A172 (cell line): ENCODE measurements around the gene CYP4V2. TPM values are rescaled to one million over a fixed set of nuclear protein-coding genes. Genes with fewer than 3 reads are reported as not detected.
A peak's percentile ranks its signal among the peaks of the same experiment; 100 is the strongest.

Source experiments
- DNase-seq: peaks from one replicate; pipeline ENCODE4 v3.0.0-alpha.2; 2015; ENCODE audit warnings: low spot score
- total RNA-seq: library from RNA; depleted of rRNA; stranded (reverse); fragments of >200 nt; shearing (Covaris generic); gene quantifications from 2 replicates; pipeline ENCODE4 v1.2.3, GENCODE V29; 2014; rRNA removed

CYP4V2 gene
- 18.9 and 26.9 TPM in 2 replicates for total RNA-seq

DNA sequence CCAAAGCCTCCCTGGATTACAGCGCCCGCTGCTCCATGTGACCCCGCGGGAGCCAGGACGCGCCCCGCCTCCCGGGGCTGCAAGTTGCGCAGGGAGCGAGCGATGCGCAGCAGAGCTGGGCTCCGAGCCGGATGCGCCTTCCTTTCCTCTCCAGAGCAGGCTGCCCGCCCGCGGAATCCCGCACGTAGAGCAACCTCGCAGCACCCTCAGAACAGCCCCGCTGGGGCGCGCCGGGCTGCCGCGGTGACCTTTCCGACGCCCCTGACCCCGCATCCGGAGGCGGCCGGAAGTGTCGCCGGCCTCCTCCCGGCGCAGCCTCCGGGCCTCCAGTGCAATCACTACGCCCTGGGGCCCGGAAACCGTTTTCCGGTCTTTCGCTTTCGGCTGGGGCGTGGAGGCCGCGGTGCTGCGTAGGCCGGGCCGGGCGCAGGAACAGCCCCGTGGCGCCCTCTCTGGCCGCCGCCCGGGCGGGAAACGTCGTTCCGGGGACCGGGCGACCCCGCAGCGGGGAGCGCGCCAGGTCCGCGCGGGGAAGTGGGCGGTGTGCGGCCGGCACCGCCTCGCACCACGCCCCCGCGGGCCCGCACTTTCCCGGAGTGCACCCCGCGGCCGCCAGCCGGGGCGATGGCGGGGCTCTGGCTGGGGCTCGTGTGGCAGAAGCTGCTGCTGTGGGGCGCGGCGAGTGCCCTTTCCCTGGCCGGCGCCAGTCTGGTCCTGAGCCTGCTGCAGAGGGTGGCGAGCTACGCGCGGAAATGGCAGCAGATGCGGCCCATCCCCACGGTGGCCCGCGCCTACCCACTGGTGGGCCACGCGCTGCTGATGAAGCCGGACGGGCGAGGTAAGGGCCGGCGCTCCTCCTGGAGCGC lies at the start of gene CYP4V2:
Gene CYP4V2 (plus strand): TSS at position 368 of the 866 bp plus-strand sequence. CDS start 257 bp downstream, at position 625.
- DNase-seq, result peak; percentile 60

DNA sequence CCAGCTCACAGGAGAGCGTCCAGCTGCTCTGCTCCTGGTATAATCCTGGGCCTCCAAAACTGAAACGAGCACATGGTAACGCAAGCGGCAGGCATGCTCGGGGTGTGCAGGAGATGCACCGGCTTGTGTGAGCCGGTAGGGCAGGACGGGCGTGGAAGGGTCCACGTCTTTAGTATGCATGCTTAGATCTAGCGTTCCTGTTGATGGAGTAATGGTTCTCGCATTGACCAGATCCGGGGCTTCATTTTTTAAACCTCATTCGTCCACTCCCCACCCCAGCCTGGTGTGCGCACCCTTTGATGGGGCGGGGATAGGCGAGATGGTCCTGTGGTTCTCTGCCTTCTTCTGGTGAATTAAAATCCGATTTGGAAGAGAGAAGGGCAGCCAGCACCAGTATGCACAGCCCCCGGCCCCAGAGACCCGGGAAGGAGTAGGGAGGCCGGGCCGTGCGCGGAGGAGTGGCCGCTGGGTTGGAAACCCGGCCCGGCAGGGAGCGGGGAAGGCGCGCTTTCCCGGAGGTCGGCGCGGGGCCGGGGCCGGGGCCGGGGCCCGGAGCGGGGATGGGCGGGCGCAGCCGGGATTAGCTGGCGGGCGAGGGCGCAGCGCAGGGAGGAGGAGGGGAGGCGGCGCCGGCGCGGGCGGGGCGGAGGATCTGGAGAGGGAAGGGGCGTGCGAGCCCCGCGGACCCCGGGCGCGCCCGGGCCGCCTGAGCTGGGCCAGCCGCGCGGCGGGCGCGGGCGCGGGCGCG lies 47.0 kb upstream of the CYP4V2 start:
- peak; percentile 3 for DNase-seq

DNA sequence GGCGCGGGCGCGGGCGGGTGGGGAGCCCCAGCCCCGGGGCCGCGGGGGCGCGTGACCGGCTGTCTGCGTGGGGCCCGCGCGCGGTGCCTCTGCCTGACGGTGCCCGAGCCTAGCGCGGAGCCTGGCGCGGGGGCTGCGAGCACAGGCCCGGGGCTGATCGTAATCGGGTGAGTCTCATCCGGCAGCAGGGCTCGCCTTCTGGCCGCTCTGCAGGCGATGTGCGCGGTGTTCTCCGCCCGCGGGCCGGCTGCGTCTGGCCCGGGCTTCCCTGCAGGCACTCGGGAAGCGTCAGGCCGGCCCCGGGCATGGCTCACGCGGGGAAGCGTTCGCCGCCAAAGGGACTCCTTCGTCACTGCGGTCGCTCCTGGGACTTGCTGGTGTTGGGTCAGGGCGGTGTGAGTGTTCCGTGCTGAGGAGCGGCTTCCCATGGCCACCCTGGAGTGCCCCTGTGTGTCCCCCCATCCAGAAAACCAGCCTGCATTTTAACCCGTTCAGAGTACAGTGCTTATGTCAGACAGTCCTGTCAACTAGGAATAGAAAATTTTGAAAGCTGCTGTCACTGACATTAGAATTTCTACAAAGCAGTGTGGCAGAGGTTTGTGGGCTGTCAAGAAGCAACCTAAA lies 46.3 kb upstream of the CYP4V2 start:
- peak; percentile 11 for DNase-seq

DNA sequence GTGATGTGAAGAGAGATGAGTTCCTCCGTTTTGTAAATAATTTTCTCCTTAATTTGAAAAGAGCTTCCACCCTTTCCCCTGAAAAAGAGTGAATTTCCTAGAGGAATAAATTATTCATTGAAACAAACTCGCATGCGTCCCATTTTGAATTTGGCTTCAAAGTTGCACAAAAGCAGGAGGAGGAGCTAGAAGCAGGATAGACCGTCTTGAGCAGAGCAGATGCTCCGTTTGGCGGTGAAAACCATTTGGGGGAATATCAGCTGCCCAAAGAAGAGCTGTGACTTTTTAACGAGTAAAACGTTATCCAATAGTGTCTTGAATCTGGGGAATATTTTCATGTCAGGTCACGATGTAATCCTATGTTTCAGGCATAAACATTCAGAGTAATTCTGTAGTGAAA lies 44.9 kb upstream of the CYP4V2 start:
- DNase-seq, result no peak

DNA sequence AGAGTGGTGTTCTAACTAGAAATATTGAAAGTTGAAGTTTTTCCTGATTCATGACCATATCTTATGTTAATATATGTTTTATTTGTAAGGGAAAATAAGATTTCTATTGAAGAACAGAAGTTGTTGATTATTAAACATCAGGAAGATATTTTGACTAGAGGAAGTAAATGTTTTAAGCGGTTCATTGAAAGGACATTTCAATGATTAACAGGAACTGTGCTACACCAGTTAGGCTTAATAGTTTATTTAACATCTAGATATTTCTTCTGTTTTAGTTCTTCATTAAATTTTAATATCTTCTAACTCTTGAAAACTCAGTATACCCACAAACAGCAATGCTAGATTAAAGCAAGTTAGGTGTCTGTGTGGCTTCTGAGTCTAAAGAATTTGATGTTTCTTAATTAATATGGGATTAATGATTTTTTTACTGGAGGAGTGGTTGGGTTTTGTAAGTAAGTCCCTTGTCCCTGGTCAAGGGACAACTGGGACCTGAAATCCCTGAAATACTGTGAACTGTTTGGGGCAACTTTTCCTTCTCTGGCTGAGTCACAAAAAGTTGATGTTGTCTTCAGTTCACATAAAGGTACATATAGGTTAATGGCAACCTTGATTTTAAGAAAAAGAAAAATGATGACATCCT lies 42.9 kb upstream of the CYP4V2 start:
- no peak for DNase-seq

DNA sequence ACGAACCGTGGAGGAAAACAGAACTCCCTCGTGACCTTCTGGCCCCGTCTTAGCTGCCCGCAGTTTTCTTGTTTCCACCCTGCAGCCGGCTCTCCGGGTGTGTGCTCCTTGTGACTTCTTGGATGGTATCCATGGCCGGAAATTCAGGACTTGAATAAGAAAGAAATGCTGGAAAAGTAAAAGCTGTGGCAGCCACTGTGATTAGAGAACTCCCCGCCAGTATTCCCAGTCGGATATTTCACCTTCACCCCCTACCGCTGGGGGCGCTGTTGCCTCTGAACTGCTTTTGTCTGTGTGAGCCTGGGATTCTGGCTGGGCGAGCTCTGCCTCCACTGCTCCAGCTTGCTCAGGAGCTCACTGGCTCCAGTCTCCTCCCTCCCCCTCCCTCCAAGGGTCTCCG lies 41.5 kb upstream of the CYP4V2 start:
- DNase-seq, result peak; percentile 84

DNA sequence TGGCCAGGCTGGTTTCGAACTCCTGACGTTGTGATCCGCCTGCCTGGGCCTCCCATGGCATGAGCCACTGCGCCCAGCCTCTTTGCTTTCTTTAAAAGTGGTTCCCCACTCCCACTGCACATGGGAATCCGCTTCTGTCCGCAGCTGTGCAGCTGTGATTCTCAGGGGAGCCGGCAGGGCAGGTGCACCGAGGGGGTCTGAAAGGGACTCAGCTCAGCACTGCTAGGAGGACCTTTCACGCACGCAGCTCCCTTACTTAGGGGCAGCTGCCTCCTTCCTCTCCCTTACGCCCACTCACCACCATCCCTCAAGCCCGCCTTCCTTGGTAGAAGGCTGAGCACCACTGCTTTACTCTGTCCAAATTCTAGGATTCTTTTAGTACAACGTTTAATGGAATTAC lies 40.4 kb upstream of the CYP4V2 start:
- no peak for DNase-seq

DNA sequence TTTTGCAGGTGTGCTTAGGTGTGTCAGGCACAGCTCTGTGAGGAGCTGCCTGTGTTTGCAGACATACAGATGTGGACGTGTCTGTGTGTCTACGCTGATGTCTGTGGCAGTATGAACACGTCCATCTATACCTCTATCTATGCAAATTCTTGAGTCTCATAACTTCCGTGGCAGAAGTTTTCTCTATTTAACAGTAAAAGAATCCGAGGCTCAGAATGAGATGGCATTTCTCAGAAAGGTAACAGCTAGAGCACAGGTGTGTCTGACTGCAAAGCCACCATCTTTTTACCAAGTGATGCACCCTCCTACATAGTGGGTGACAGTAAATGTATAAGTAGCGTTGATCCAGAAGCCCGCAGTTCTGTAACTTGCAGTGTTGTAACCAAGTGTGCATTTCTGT lies 39.9 kb upstream of the CYP4V2 start:
- no peak for DNase-seq

DNA sequence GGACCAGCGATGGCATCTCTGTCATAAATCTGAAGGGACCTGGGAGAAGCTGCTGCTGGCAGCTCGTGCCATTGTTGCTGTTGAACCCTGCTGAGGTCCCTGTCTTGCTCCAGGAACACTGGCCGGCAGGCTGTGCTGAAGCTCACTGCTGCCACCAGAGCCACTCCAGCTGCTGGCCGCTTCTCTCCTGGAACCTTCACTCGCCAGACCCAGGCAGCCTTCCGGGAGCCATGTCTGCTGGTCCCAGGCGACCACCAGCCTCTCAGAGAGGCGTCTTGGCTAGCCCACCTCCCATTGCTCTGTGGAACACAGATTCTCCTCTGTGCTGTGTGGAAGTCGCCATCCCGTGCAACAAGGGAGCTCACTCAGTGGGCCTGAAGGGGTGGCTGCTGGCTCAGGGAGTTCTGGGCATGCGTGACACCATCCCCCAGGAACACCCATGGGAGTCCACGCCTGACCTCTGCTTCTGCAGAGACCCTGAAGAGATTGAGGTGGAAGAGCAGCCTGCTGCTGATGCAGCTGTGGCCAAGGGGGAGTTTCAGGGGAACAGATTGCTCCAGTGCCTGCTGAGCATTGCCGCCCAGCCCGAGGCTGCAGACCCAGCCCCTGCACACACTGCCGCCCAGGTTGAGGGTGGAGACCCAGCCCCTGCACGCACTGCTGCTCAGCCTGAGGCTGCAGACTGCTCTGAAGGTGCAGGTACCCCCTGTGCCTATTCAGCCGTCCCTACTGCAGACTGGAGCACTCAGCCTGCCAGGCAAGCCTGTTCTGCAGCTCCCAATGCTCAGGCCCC lies 33.1 kb upstream of the CYP4V2 start:
- no peak for DNase-seq

DNA sequence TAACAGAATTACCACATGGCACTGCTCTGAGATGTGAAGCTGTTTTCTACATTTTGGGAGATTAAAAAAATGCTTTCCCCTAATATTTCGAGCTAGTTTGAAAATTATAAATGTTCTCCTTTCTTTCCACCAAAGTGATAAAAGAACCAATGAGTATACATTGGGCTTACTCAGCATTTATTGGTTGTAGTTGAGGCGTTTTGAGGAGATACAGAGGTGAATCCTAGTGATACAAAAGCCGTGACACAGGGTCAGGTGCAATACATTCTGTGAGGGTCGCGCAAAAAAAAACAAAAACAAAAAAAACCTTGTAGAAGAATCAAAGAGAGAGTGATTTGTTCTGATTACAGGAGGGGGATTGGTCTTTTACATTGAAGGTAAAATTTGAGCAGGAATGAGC lies 32.4 kb upstream of the CYP4V2 start:
- DNase-seq, result no peak

DNA sequence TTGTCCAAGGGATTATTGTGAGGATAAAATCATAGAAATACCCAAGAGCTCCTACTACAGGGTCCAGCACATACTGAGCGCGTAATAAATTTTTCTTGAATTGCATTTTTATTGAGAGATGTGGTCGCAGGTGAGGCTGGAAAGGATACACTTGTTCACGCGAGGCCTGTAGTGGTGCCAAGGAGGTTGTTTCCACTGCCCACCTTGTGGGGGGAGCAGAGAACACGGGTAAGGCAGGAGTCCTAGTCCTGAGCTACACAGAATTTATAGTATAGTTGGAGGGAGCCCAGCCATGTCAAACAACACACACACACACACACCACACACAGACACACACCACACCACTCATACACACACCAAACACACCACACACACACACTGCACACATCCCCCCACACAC lies 31.8 kb upstream of the CYP4V2 start:
- no peak for DNase-seq

DNA sequence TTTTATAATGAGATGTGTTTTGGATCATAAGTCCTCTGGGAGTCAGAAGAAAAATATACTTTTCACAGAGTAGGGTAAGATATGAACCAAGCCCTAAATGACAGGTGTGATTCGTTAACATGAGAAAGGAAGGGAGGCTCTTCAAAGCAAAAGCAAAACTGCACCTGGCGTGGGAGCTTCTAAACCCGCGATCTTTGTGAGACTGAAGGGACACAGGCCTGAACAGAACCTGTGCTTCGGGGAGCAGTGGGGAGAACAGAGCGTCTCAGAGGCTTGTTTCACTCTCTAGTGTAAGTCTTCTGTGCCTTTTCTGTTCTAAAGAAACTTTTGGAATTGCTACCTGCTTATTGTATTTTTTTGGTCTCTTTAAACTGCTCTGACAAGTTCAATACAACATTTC lies 30.2 kb upstream of the CYP4V2 start:
- no peak for DNase-seq

DNA sequence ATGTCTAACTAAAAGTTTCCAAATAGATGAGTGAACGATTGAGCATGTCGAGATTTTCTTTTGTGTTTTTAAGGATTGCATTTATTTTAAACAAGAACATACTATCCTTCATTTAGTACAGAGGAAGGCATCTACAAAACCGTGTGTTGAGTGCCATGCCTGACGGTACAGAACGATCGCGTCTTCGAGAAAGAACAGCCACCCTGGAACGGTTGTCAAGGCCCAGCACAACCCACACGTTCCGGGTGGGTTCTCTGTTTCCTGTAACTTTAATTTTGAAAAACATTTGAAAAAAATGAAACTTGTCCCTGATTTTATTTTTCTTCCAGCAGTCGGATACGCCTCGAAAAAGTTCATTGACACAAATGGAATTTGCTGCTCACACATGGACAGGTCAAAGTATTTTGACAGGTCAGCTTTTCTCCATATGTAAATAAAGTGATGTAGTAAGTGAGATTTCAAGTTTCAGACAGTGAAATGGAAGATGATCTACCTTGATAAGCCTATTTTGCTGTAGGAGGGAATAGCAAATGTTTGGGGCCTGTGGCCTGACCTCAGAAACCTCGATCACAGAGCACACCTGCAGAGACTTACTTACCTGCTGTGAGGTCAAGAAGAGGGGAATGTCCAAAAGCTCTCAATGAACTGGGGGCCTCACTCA lies 24.4 kb upstream of the CYP4V2 start:
- DNase-seq, result no peak

DNA sequence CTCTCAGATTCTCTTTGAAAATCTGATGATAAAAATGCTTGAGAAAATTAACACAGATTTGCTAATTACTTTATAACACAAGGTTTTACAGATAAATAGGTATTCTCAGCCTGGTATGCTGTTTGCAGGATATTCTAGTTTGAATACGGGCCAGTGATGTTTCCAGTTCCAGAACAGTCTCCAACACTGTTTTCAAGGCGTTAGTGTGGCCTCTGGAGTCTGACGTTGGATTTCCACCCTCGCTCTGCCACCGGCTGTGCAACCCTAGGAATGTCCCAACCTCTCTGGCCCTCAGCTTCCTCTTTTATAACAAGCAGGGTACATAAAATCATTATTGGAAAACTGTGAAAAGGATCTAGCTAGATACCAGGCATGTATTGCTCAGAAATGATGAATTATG lies 23.8 kb upstream of the CYP4V2 start:
- DNase-seq, result no peak

DNA sequence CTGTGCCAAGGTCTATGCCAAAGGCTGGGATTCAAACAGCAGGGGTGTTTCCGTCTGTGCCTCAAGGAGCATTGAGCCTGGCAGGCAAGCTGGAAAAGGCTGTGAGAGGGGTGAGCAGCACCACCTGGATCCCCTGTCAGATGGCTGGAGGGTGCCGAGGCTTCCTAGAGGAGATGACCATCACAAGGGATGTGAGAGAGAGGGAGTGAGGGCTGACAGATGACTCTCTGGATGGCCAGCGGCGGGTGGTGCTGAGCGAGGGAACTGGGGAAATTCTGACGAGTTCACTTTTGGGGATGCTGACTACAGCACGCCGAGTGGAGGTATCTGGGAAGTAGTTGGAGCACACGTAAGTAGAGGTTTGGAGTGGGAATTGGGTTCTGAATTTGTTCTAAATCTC lies 22.6 kb upstream of the CYP4V2 start:
- no peak for DNase-seq

DNA sequence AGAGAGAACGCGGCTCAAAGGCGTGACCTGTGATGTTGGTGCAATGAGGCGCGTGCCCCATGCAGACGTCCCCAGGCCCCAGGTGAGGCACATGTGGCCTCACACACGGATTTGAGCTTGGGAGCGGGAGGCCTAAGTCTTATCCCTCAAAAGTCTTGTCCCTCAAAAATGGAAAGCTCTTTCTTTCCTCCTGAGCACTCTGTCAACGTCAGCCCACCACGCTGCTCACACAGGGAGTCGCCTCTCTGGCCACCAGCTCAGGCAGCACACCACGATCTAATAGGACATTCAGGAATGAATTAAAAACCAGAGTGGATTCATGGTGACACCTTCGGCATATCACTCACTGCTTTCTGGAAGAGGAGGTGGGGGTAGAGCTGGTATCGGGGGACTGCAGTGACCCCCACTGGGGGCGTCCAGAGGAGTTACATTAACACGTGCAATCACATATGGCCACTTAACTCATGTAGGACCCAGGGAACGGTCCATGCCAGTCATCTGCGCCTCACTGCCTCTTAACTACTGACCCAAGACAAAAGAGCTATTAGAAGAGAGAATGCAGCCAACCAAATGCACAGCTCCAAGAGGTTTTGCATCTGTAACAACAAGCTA lies 21.9 kb upstream of the CYP4V2 start:
- DNase-seq, result no peak

DNA sequence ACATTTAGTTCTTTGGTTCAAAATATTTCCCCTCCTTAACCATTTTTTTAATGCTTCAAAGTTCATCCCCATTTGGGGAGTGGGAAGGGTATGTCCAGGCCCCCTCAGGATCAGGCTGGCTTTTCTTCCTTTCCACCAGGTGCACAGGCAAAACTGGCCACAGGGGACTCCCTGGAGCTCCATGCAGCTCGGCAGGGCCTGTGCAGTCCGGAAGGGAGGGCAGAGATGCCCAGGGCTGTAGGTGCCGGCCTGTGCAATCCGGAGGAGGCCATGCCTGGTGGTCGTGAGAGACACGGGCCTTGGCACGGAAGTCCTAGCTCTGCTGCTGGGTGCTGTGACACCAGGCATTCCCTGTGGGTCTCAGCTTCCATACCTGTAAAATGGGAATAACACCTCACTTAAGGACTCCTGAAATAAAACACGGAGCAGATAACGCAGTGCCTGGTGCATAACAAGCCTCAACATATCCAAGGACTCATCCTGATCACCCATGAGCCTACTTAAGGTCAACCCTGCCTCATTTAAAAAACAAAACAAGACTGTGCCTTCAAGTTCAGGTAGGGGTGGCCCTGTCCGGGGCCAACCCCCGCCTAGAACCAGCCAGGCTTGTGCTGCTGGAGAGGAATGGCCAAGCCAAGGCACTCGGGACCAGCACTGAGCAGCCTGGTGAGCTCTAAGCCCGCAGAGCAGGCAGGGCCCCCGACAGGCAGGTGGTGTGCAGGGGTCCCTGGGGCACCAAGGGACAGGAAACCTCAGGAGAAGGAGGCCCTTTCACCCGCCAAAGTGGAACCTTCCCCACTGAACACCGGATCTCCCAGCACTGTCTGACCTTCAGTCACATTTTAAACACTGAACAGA lies 21.2 kb upstream of the CYP4V2 start:
- no peak for DNase-seq

DNA sequence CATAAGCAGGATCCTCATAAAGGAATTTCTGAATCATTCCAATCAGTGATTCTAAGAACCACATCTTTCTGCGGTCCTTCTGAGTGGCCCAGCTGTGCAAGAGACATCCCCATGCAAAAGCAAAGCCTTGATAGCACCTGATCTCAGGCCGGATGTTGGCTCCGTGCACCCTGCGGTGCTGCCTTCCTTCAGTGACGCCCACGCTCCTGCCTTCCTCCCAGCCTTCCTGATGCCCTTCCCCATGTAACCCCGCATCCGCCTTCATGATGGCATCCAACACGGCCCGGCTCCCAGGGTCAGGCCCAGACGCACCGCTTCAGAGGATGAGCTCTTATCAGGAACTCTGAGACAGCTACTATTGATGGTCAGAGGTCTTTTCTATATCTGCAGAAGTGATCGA lies 20.4 kb upstream of the CYP4V2 start:
- no peak for DNase-seq

DNA sequence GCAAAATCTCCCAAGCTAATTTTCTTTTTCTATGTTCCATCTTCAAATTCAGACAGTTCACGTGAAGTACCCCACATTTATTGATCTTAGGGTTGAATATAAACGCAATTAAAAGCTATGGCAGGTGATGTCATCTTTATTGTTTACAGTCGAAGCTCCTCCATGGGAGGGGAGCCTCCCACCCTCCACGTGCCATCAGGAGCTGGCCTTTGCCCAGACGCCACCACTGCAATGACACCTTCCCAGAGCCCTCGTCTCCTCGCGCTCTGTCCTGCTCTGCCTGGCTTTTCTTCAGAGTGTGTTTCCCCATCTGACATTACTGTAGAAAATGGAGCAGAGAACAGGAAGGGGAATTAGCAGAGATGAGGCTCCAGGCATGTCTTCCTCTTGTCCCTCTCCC lies 18.8 kb upstream of the CYP4V2 start:
- no peak for DNase-seq
